ENCODE measurements around the gene MYO15B. TPM values are rescaled to one million over a fixed set of nuclear protein-coding genes. Genes with fewer than 3 reads are reported as not detected.
A peak's percentile ranks its signal among the peaks of the same experiment; 100 is the strongest.
"Not testable (repeated sequence)": the region's sequence is repeated elsewhere in the genome, so short reads cannot be mapped to it uniquely, and the experiment has no call there.

Gene MYO15B
- total RNA-seq, 2 donors from 2014 or later: 102 to 121 TPM

GRCh38 chr17:75592348-75593020, 4.9 kb downstream of the MYO15B start:
- Mint-ChIP-seq H3K27me3 (ENCODE audit: low read depth) (peaks cover under 1% of the 10 kb centered on the region), H3K27ac (no peak overlapping the region), H3K4me1 (ENCODE audit: low read depth) (no peaks in the 10 kb centered on the region), H3K9me3 (no peaks in the 10 kb centered on the region), H3K36me3 (ENCODE audit: insufficient read depth in 2 of 2) (no peaks in the 10 kb centered on the region), H3K4me3 (no peak overlapping the region)
- ATAC-seq (replicated peaks in 1 of 2) (no peak), DNase-seq (no peak)

- ATAC-seq (replicated peaks in 1 of 2); H3K9me3 Mint-ChIP-seq; H3K27me3 Mint-ChIP-seq (ENCODE audit: low read depth); H3K4me1 Mint-ChIP-seq (ENCODE audit: low read depth); H3K27ac Mint-ChIP-seq; H3K4me3 Mint-ChIP-seq; H3K36me3 Mint-ChIP-seq (ENCODE audit: insufficient read depth in 2 of 2); DNase-seq: not testable (repeated sequence)
Measured at GRCh38 chr17:75593430-75593829, 5.8 kb downstream of the MYO15B start.

GRCh38 chr17:75594499-75595283, 7.1 kb downstream of the MYO15B start:
- ATAC-seq (replicated peaks in 1 of 2): no peak
- no peak for DNase-seq
- no peak overlapping the region for H3K4me3 Mint-ChIP-seq
- H3K4me1 Mint-ChIP-seq (ENCODE audit: low read depth): no peaks in the 10 kb centered on the region
- H3K27me3 Mint-ChIP-seq (ENCODE audit: low read depth): no peaks in the 10 kb centered on the region
- no peaks in the 10 kb centered on the region for H3K9me3 Mint-ChIP-seq
- no peaks in the 10 kb centered on the region for H3K36me3 Mint-ChIP-seq (ENCODE audit: insufficient read depth in 2 of 2)
- H3K27ac Mint-ChIP-seq: no peak overlapping the region

- DNase-seq: no peak
- no peak for ATAC-seq (replicated peaks in 1 of 2)
- no peaks in the 10 kb centered on the region for H3K4me1 Mint-ChIP-seq (ENCODE audit: low read depth)
- no peak overlapping the region for H3K27ac Mint-ChIP-seq
- no peaks in the 10 kb centered on the region for H3K36me3 Mint-ChIP-seq (ENCODE audit: insufficient read depth in 2 of 2)
- H3K9me3 Mint-ChIP-seq: no peaks in the 10 kb centered on the region
- no peak overlapping the region for H3K4me3 Mint-ChIP-seq
- no peaks in the 10 kb centered on the region for H3K27me3 Mint-ChIP-seq (ENCODE audit: low read depth)
Measured at GRCh38 chr17:75595284-75595919, 7.8 kb downstream of the MYO15B start.

GRCh38 chr17:75595920-75596313, 8.3 kb downstream of the MYO15B start:
- no peaks in the 10 kb centered on the region for H3K4me1 Mint-ChIP-seq (ENCODE audit: low read depth)
- no peaks in the 10 kb centered on the region for H3K36me3 Mint-ChIP-seq (ENCODE audit: insufficient read depth in 2 of 2)
- no peaks in the 10 kb centered on the region for H3K9me3 Mint-ChIP-seq

GRCh38 chr17:75596320-75597087, 8.9 kb downstream of the MYO15B start:
- no peak for DNase-seq
- Mint-ChIP-seq H3K27ac (no peak overlapping the region), H3K9me3 (no peaks in the 10 kb centered on the region), H3K36me3 (ENCODE audit: insufficient read depth in 2 of 2) (no peaks in the 10 kb centered on the region), H3K4me3 (no peak overlapping the region), H3K27me3 (ENCODE audit: low read depth) (no peaks in the 10 kb centered on the region), H3K4me1 (ENCODE audit: low read depth) (no peaks in the 10 kb centered on the region)
- ATAC-seq (replicated peaks in 1 of 2): no peak

More at GRCh38 chr17:75595920-75596313, 8.3 kb downstream of the MYO15B start:
- no peak overlapping the region for H3K27ac Mint-ChIP-seq
- DNase-seq (no peak), ATAC-seq (replicated peaks in 1 of 2) (no peak)
- H3K4me3 Mint-ChIP-seq: no peak overlapping the region
- H3K27me3 Mint-ChIP-seq (ENCODE audit: low read depth): no peaks in the 10 kb centered on the region

- Mint-ChIP-seq H3K27me3 (ENCODE audit: low read depth) (no peaks in the 10 kb centered on the region), H3K27ac (no peak overlapping the region), H3K9me3 (no peaks in the 10 kb centered on the region), H3K36me3 (ENCODE audit: insufficient read depth in 2 of 2) (no peaks in the 10 kb centered on the region), H3K4me3 (no peak overlapping the region), H3K4me1 (ENCODE audit: low read depth) (no peaks in the 10 kb centered on the region)
- DNase-seq (peak; percentile 69 to 72), ATAC-seq (replicated peaks in 1 of 2) (peak; percentile 71 to 80)
Measured at GRCh38 chr17:75601057-75601987, 13.7 kb downstream of the MYO15B start.

GRCh38 chr17:75602644-75603043, 15.0 kb downstream of the MYO15B start:
- ATAC-seq (replicated peaks in 1 of 2) (no peak), DNase-seq (no peak)
- Mint-ChIP-seq H3K27me3 (ENCODE audit: low read depth) (no peaks in the 10 kb centered on the region), H3K4me1 (ENCODE audit: low read depth) (no peaks in the 10 kb centered on the region), H3K4me3 (no peak overlapping the region), H3K27ac (no peak overlapping the region), H3K36me3 (ENCODE audit: insufficient read depth in 2 of 2) (no peaks in the 10 kb centered on the region), H3K9me3 (no peaks in the 10 kb centered on the region)

GRCh38 chr17:75603123-75603522, 15.5 kb downstream of the MYO15B start:
- Mint-ChIP-seq H3K4me1 (ENCODE audit: low read depth) (no peaks in the 10 kb centered on the region), H3K9me3 (no peaks in the 10 kb centered on the region), H3K27ac (no peak overlapping the region), H3K4me3 (no peak overlapping the region), H3K27me3 (ENCODE audit: low read depth) (no peaks in the 10 kb centered on the region), H3K36me3 (ENCODE audit: insufficient read depth in 2 of 2) (no peaks in the 10 kb centered on the region)
- DNase-seq: no peak
- ATAC-seq (replicated peaks in 1 of 2): no peak

- ATAC-seq (replicated peaks in 1 of 2) (no peak), DNase-seq (no peak)
- Mint-ChIP-seq H3K27me3 (ENCODE audit: low read depth) (no peaks in the 10 kb centered on the region), H3K9me3 (no peaks in the 10 kb centered on the region), H3K4me1 (ENCODE audit: low read depth) (no peaks in the 10 kb centered on the region), H3K27ac (no peak overlapping the region), H3K4me3 (no peak overlapping the region), H3K36me3 (ENCODE audit: insufficient read depth in 2 of 2) (no peaks in the 10 kb centered on the region)
Measured at GRCh38 chr17:75604034-75604695, 16.6 kb downstream of the MYO15B start.

- DNase-seq: no peak
- no peak for ATAC-seq (replicated peaks in 1 of 2)
- H3K27me3 Mint-ChIP-seq (ENCODE audit: low read depth): no peaks in the 10 kb centered on the region
- no peaks in the 10 kb centered on the region for H3K4me1 Mint-ChIP-seq (ENCODE audit: low read depth)
- no peak overlapping the region for H3K27ac Mint-ChIP-seq
- H3K9me3 Mint-ChIP-seq: no peaks in the 10 kb centered on the region
- no peak overlapping the region for H3K4me3 Mint-ChIP-seq
- no peaks in the 10 kb centered on the region for H3K36me3 Mint-ChIP-seq (ENCODE audit: insufficient read depth in 2 of 2)
Measured at GRCh38 chr17:75605790-75606189, 18.2 kb downstream of the MYO15B start.

GRCh38 chr17:75607086-75607485, 19.5 kb downstream of the MYO15B start:
- no peak overlapping the region for H3K4me3 Mint-ChIP-seq
- H3K4me1 Mint-ChIP-seq (ENCODE audit: low read depth): no peaks in the 10 kb centered on the region
- ATAC-seq (replicated peaks in 1 of 2) (no peak), DNase-seq (no peak)
- H3K27ac Mint-ChIP-seq: no peak overlapping the region
- H3K27me3 Mint-ChIP-seq (ENCODE audit: low read depth): no peaks in the 10 kb centered on the region
- no peaks in the 10 kb centered on the region for H3K36me3 Mint-ChIP-seq (ENCODE audit: insufficient read depth in 2 of 2)
- H3K9me3 Mint-ChIP-seq: no peaks in the 10 kb centered on the region

Measured in activated T-cell treated with anti-CD3 and anti-CD28 coated beads, Interleukin-2, amount 50 U/mL, for 72 hours (primary cell).